ENCODE measurements around the gene TRIM38.

DNA sequence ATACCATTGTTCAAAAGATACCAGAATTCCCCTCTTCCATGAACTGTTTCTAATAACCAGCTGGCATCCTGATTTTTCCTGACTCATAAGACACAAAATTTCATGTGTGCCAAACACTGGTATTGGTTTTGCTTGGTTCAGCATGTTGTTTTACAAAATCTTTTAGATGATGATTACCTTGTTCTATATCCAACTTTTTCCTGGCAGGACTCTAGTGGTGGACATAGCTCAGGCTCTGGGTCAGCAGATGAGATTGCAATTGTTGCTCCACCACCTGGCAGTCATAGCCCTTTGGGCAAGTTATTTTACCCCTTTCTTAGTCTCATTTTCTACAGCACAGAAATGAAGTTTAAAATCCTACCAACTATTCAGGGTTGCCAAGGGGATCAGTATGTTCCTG, 6.2 kb downstream of the TRIM38 start:
- TF ChIP-seq, protein P1, sequence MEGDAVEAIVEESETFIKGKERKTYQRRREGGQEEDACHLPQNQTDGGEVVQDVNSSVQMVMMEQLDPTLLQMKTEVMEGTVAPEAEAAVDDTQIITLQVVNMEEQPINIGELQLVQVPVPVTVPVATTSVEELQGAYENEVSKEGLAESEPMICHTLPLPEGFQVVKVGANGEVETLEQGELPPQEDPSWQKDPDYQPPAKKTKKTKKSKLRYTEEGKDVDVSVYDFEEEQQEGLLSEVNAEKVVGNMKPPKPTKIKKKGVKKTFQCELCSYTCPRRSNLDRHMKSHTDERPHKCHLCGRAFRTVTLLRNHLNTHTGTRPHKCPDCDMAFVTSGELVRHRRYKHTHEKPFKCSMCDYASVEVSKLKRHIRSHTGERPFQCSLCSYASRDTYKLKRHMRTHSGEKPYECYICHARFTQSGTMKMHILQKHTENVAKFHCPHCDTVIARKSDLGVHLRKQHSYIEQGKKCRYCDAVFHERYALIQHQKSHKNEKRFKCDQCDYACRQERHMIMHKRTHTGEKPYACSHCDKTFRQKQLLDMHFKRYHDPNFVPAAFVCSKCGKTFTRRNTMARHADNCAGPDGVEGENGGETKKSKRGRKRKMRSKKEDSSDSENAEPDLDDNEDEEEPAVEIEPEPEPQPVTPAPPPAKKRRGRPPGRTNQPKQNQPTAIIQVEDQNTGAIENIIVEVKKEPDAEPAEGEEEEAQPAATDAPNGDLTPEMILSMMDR (IDR thresholded peaks at IDR 0.05): no peak
- TF ChIP-seq POLR2A (IDR thresholded peaks at IDR 0.05): no peak
